GM12865 (cell line): ENCODE results near the gene GSDMA.

Experiments
- DNase-seq: peaks from one replicate; pipeline ENCODE4 v3.0.0; 2010; ENCODE audit warnings: low read depth
- H3K4me3 ChIP-seq: 2 replicates; pipeline ENCODE4 v1.5.1; 2011; ENCODE audit warnings: mild to moderate bottlenecking, low read depth, low read length, control low read depth
- TF ChIP-seq, protein P1 (sequence below): IDR thresholded peaks from 2 replicates; pipeline ENCODE4 v1.5.1; 2011; ENCODE audit warnings: low read length, control low read depth, low read depth, inconsistent platforms; ENCODE audit not compliant: insufficient read depth; ENCODE audit errors: missing control alignments

Gene GSDMA

DNA sequence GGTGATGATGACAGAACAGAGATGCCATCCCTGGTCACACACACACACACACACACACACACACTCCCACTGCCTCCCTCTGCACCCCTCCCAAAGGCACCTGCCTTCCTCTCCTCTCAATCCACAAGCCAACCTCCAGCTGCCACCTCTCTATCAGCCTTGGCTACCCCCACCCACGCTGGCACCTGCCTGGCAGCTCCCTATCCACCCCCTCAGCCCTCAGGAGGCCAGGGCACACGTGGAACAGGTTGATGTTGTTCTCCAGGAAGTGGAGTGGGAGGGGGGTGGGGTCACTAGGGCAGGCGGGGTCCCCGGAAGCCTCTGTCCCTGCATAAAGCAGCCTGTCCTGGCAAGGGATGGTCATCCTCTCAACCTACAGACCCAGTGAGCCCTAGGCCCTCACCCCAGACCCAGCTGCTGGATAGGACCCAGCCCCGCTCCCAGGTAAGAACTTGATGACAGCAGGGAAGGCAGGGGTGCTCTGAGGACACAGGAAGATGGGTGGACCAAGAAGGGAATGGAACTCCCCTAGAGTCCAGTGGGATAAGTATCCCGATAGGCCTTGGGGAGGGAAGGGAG, at the start of gene GSDMA:
GSDMA (plus strand) TSS at position 363 of the 579 bp plus-strand sequence. CDS start 2,684 bp downstream, outside the sequence.
- DNase-seq, result no peak
- TF ChIP-seq, protein P1, sequence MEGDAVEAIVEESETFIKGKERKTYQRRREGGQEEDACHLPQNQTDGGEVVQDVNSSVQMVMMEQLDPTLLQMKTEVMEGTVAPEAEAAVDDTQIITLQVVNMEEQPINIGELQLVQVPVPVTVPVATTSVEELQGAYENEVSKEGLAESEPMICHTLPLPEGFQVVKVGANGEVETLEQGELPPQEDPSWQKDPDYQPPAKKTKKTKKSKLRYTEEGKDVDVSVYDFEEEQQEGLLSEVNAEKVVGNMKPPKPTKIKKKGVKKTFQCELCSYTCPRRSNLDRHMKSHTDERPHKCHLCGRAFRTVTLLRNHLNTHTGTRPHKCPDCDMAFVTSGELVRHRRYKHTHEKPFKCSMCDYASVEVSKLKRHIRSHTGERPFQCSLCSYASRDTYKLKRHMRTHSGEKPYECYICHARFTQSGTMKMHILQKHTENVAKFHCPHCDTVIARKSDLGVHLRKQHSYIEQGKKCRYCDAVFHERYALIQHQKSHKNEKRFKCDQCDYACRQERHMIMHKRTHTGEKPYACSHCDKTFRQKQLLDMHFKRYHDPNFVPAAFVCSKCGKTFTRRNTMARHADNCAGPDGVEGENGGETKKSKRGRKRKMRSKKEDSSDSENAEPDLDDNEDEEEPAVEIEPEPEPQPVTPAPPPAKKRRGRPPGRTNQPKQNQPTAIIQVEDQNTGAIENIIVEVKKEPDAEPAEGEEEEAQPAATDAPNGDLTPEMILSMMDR, result no peak

GRCh38 chr17:39913989-39914388, 48.8 kb upstream of the GSDMA start:
- no peak for DNase-seq
- TF ChIP-seq, protein P1, result no peak
- H3K4me3 ChIP-seq, result no peak overlapping the region

More for the DNA sequence above, at the start of gene GSDMA:
- no peak within 1 kb of the TSS for H3K4me3 ChIP-seq

- peak; percentile 78 for DNase-seq
- H3K4me3 ChIP-seq, result no peak overlapping the region
- TF ChIP-seq, protein P1, result no peak
These were observed 47.2 kb upstream of the GSDMA start for GRCh38 chr17:39915559-39915958.

GRCh38 chr17:39916918-39917317, 45.9 kb upstream of the GSDMA start:
- no peak for DNase-seq
- TF ChIP-seq, protein P1, result no peak

DNA sequence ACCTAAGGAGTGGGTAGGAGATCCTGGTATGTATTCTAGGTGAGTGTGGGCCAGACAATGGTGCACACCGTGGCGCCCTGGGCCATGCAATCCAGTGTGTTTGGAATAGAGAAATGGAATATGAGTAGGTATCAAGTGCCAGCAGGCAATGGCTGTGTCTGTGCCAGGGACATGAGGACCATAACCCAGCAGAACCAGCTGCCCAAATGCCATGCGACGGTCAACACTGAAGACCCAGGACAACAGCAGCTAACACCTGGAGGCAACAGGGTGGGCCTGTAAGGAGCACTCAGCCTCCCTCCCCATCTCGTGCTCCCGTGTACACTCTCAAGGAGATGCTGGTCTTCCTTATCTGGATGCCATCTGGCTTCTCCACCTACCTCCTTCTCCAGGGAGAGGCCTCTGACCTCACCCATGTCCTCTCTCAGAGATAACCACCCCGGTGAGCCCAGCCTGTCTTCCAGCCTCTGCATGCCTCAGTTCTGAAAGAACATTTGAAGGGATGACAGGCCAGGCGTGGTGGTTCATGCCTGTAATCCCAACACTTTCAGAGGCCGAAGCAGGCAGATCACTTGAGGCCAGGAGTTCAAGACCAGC, 43.6 kb upstream of the GSDMA start:
- no peak for DNase-seq
- TF ChIP-seq, protein P1, result no peak
- no peak overlapping the region for H3K4me3 ChIP-seq

More at GRCh38 chr17:39916918-39917317, 45.9 kb upstream of the GSDMA start:
- H3K4me3 ChIP-seq, result no peak overlapping the region

DNA sequence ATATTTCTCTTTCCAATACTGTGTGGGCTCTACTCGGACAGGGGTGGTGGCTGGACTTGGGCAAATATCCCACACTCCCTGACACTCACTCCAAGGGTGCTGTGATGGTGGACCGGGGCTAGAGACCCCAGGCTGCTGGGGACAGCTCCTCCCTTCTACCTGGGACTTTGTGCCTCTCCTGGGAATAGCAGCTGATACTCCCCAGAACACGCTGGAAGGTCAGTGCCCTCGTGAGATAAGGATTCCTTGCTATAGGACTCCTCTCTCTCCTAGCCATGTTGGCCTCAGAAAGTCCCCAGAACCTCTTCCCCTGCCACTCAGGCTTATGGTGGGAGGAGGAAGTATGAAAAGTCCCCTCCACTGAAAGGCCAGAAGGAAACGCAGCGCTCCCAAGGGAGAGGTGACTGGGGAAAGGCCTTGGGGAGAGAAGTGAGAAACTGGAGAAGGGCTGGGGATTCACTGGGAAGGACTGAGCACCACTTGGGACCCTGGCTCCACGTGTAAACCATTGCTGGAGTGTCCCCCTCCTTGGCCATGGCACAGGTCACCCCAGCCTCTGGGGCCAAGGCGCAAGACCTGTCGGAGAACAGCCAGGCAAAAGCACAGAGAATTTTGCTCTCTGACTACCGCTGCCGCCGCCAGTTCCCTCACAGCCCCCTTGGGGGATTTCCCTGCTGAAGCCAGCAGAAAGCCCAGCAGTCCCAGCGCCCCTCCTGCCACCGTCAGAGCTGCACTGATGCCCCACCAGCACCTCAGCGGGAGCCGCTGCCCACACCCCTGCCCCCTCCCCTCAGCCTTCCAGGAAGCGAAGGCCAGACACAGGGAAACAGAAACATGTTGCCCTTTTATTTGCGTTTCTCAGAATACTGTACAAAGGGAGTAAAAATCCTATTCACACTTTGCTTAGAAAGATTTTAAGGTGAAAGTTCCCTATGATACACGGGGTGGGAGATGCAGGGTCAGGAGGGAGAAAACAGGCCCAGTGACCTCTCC, 42.3 kb upstream of the GSDMA start:
- TF ChIP-seq, protein P1, result no peak
- no peak overlapping the region for H3K4me3 ChIP-seq
- peak; percentile 53 for DNase-seq
